HepG2 (cell line): ENCODE results near the gene UBE3B. TPM values are rescaled to one million over a fixed set of nuclear protein-coding genes. Genes with fewer than 3 reads are reported as not detected.

Experiments used
- CAMTA2 ChIP-seq: sonication (generic); formaldehyde crosslinking; IDR thresholded peaks from 2 replicates; pipeline ENCODE4 v1.4.0; 2020; ENCODE audit warnings: mild to moderate bottlenecking, missing genetic modification reagents, borderline replicate concordance
- DNMT1 ChIP-seq: sonication (generic); formaldehyde crosslinking; IDR thresholded peaks from 2 replicates; pipeline ENCODE4 v1.5.1; 2020; ENCODE audit warnings: mild to moderate bottlenecking, missing genetic modification reagents
- ETV5 ChIP-seq: IDR thresholded peaks from 2 replicates; pipeline ENCODE4 v1.6.1; 2018; ENCODE audit warnings: missing biosample characterization, missing genetic modification reagents, inconsistent platforms, borderline replicate concordance
- FOXJ3 ChIP-seq: sonication (generic); formaldehyde crosslinking; IDR thresholded peaks from 2 replicates; pipeline ENCODE4 v1.4.0; 2020; ENCODE audit warnings: missing genetic modification reagents, mild to moderate bottlenecking, borderline replicate concordance
- GFI1 ChIP-seq: sonication (generic); formaldehyde crosslinking; IDR thresholded peaks from 2 replicates; pipeline ENCODE4 v1.5.0; 2020; ENCODE audit warnings: missing genetic modification reagents, mild to moderate bottlenecking, borderline replicate concordance
- KAT7 ChIP-seq: IDR thresholded peaks from 2 replicates; pipeline ENCODE4 v1.6.1; 2018; ENCODE audit warnings: borderline replicate concordance, missing compliant biosample characterization
- KDM2A ChIP-seq: sonication (generic); formaldehyde crosslinking; IDR thresholded peaks from 2 replicates; pipeline ENCODE4 v1.4.0; 2020; ENCODE audit warnings: low read depth, missing genetic modification reagents, borderline replicate concordance
- ONECUT2 ChIP-seq: sonication (generic); formaldehyde crosslinking; IDR thresholded peaks from 2 replicates; pipeline ENCODE4 v1.4.0; 2020; ENCODE audit warnings: missing genetic modification reagents
- PLRG1 ChIP-seq: fragments of 450-650 bp; conservative IDR thresholded peaks from 2 replicates; pipeline ENCODE4 v1.6.1; 2016
- PRMT3 ChIP-seq: sonication (generic); formaldehyde crosslinking; IDR thresholded peaks from 2 replicates; pipeline ENCODE4 v1.8.1; 2022; ENCODE audit warnings: low read depth, mild to moderate bottlenecking, moderate library complexity, missing genetic modification reagents, borderline replicate concordance
- PRPF4 ChIP-seq: fragments of 200-400 bp; formaldehyde crosslinking; IDR thresholded peaks from 2 replicates; pipeline ENCODE4 v1.6.1; 2016; ENCODE audit warnings: low read length, low read depth; ENCODE audit not compliant: poor library complexity, severe bottlenecking
- SIX4 ChIP-seq: sonication (generic); formaldehyde crosslinking; IDR thresholded peaks from 2 replicates; pipeline ENCODE4 v1.4.0; 2020; ENCODE audit warnings: missing genetic modification reagents
- TEAD2 ChIP-seq: sonication (generic); formaldehyde crosslinking; IDR thresholded peaks from 2 replicates; pipeline ENCODE4 v1.9.0; 2021; ENCODE audit warnings: missing genetic modification reagents
- TP53 ChIP-seq: sonication (generic); formaldehyde crosslinking; conservative IDR thresholded peaks from 2 replicates; pipeline ENCODE4 v1.4.0; 2020; ENCODE audit warnings: missing genetic modification reagents
- ZFY ChIP-seq: sonication (generic); formaldehyde crosslinking; IDR thresholded peaks from 2 replicates; pipeline ENCODE4 v1.4.0; 2020; ENCODE audit warnings: missing genetic modification reagents
- ZMYM2 ChIP-seq: sonication (generic); formaldehyde crosslinking; IDR thresholded peaks from 2 replicates; pipeline ENCODE4 v1.8.0; 2022; ENCODE audit warnings: mild to moderate bottlenecking, missing genetic modification reagents
- ZNF326 ChIP-seq: sonication (generic); formaldehyde crosslinking; IDR thresholded peaks from 2 replicates; pipeline ENCODE4 v1.4.0; 2020; ENCODE audit warnings: missing genetic modification reagents, borderline replicate concordance
- ZNF737 ChIP-seq: sonication (generic); formaldehyde crosslinking; IDR thresholded peaks from 2 replicates; pipeline ENCODE4 v1.5.0; 2020; ENCODE audit warnings: missing genetic modification reagents, mild to moderate bottlenecking, borderline replicate concordance
- ZNF766 ChIP-seq: sonication (generic); formaldehyde crosslinking; IDR thresholded peaks from 2 replicates; pipeline ENCODE4 v1.5.0; 2020; ENCODE audit warnings: missing genetic modification reagents, borderline replicate concordance
- polyA plus RNA-seq, 8 experiments: library from polyadenylated mRNA; depleted of rRNA in 3 of 8; stranded (reverse) in 7 of 8; unstranded in 1 of 8; fragments of >200 nt; fragmentation: Illumina TruSeq in 4 of 8; extraction: Trizol in 4 of 8; gene quantifications; 2 replicates each; pipeline versions ENCODE4 v1.2.1 to v1.2.3, GENCODE V29; 2011 to 2016; ENCODE audit warnings: low read depth in 4 of 8, missing spikeins in 1 of 8, mixed read lengths in 1 of 8; ENCODE audit not compliant: insufficient read depth in 1 of 8
- total RNA-seq, 5 experiments: library from RNA; depleted of rRNA; stranded (reverse); fragments of >200 nt; fragmentation: Illumina TruSeq; extraction: Trizol; gene quantifications; 2 replicates each; pipeline ENCODE4 v1.2.3, GENCODE V29; 2016; ENCODE audit warnings: low read depth in 1 of 5
- TF ChIP-seq, protein P1 (sequence below): sonication (generic); formaldehyde crosslinking; IDR thresholded peaks from 2 replicates; pipeline ENCODE4 v1.5.0; 2020; ENCODE audit warnings: missing genetic modification reagents
- TF ChIP-seq, protein P2 (sequence below), 2 experiments: IDR thresholded peaks; 2 replicates each; pipeline ENCODE4 v1.6.1; 2011 to 2012; ENCODE audit warnings: low read length in 2 of 2, borderline replicate concordance in 1 of 2, low read depth in 1 of 2, mild to moderate bottlenecking in 1 of 2, moderate library complexity in 1 of 2
- TF ChIP-seq, protein P3 (sequence below): sonication (generic); formaldehyde crosslinking; IDR thresholded peaks from 2 replicates; pipeline ENCODE4 v1.5.1; 2020; ENCODE audit warnings: mild to moderate bottlenecking, moderate library complexity, missing genetic modification reagents
- TF ChIP-seq, protein P4 (sequence below): sonication (generic); formaldehyde crosslinking; IDR thresholded peaks from 2 replicates; pipeline ENCODE4 v1.4.0; 2020; ENCODE audit warnings: missing genetic modification reagents

The UBE3B gene
- total and polyA plus RNA-seq, 2 of the 13 experiments (the other 11 are each of a cell fraction or from before 2014, with no cell fraction given), result 22.7 to 25.3 TPM

DNA sequence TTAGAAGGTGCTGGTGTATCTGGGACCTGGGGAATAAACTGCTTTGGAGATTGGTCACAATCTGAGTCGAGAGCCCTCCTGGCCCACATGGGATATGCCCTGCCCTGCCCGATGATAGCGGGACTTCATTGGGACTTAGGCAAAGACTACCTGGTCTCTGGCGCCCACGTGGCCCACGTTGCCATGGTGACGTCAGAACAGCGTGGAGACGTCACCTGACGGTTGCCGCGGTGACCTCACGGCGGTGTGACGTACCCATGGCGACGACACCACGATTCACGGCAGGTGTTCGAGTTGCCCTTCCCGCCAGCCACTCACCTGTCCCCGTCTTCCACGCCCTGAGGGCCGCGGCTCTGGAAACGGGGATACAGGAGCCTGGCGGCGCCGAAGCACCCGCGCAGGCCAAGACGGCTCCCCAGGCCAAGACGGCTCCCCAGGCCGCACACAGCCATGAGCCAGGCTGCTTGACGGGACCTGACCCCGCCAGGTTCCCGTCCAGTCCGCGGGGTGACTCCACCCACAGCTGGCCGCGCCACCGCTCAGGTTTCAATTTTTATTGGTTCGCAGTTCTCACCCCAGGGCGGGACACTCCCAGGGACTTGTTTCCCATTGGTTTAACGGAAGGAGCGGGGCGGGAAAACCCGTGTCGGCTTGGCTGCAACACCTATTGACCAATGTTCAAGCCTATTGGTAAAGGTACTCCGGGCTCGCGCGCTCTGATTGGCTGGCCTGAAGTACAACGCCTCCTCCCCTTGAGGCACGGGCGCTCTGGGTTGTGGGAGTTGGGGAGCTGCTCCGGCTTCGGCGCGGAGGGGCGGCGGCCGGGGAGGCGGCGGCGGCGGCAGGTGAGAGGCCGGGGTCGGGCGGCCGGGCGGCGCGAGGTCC is 95.8 kb downstream of the UBE3B start, which contains the start of the genes MMAB and MVK (continued):
- TF ChIP-seq ZNF737 (CRISPR knock-in tag) (no peak), TEAD2 (no peak), CAMTA2 (CRISPR knock-in tag) (peak; percentile 94), KAT7 (CRISPR knock-in tag) (peak; percentile 85; the same call in 1 of the 2 replicates), TP53 (CRISPR knock-in tag) (peak; percentile 86; the same call in 1 of the 2 replicates), ONECUT2 (CRISPR knock-in tag) (0 out of 2 replicates have a peak, but pooled peaks have one; percentile 18), ETV5 (CRISPR knock-in tag) (no peak; the same call in 1 of the 2 replicates), DNMT1 (CRISPR knock-in tag) (peak; percentile 77; the same call in 1 of the 2 replicates), PLRG1 (no peak), KDM2A (CRISPR knock-in tag) (peak; percentile 89), ZNF326 (CRISPR knock-in tag) (no peak), SIX4 (peak; percentile 29; the same call in 1 of the 2 replicates), ZMYM2 (peak; percentile 99), ZFY (CRISPR knock-in tag) (peak; percentile 97), PRMT3 (CRISPR knock-in tag) (no peak), ZNF766 (CRISPR knock-in tag) (no peak), FOXJ3 (CRISPR knock-in tag) (no peak), PRPF4 (no peak), GFI1 (CRISPR knock-in tag) (no peak; the same call in 1 of the 2 replicates)
- TF ChIP-seq, protein P1, sequence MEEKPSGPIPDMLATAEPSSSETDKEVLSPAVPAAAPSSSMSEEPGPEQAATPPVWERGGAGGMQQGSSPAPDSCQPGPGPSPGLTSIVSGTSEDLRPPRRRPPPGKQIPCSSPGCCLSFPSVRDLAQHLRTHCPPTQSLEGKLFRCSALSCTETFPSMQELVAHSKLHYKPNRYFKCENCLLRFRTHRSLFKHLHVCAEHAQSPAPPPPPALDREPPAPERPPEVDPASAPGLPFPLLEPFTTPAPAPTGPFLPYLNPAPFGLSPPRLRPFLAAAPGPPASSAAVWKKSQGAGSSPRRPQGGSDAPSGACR (CRISPR knock-in tag), result peak; percentile 67; the same call in 1 of the 2 replicates
- TF ChIP-seq, protein P2, sequence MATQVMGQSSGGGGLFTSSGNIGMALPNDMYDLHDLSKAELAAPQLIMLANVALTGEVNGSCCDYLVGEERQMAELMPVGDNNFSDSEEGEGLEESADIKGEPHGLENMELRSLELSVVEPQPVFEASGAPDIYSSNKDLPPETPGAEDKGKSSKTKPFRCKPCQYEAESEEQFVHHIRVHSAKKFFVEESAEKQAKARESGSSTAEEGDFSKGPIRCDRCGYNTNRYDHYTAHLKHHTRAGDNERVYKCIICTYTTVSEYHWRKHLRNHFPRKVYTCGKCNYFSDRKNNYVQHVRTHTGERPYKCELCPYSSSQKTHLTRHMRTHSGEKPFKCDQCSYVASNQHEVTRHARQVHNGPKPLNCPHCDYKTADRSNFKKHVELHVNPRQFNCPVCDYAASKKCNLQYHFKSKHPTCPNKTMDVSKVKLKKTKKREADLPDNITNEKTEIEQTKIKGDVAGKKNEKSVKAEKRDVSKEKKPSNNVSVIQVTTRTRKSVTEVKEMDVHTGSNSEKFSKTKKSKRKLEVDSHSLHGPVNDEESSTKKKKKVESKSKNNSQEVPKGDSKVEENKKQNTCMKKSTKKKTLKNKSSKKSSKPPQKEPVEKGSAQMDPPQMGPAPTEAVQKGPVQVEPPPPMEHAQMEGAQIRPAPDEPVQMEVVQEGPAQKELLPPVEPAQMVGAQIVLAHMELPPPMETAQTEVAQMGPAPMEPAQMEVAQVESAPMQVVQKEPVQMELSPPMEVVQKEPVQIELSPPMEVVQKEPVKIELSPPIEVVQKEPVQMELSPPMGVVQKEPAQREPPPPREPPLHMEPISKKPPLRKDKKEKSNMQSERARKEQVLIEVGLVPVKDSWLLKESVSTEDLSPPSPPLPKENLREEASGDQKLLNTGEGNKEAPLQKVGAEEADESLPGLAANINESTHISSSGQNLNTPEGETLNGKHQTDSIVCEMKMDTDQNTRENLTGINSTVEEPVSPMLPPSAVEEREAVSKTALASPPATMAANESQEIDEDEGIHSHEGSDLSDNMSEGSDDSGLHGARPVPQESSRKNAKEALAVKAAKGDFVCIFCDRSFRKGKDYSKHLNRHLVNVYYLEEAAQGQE (IDR thresholded peaks at IDR 0.05; ENCODE audit: borderline replicate concordance in 1 of 2, low read depth in 1 of 2, low read length in 2 of 2), result peak in 1 of 2 experiments; percentile 50; a peak in 1 of 4 replicates
- TF ChIP-seq, protein P3, sequence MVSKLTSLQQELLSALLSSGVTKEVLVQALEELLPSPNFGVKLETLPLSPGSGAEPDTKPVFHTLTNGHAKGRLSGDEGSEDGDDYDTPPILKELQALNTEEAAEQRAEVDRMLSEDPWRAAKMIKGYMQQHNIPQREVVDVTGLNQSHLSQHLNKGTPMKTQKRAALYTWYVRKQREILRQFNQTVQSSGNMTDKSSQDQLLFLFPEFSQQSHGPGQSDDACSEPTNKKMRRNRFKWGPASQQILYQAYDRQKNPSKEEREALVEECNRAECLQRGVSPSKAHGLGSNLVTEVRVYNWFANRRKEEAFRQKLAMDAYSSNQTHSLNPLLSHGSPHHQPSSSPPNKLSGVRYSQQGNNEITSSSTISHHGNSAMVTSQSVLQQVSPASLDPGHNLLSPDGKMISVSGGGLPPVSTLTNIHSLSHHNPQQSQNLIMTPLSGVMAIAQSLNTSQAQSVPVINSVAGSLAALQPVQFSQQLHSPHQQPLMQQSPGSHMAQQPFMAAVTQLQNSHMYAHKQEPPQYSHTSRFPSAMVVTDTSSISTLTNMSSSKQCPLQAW (CRISPR knock-in tag), result peak; percentile 64
- TF ChIP-seq, protein P4, sequence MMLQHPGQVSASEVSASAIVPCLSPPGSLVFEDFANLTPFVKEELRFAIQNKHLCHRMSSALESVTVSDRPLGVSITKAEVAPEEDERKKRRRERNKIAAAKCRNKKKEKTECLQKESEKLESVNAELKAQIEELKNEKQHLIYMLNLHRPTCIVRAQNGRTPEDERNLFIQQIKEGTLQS (CRISPR knock-in tag), result peak; percentile 62; the same call in 1 of the 2 replicates
